ENCODE data around the gene PIGT.

DNA sequence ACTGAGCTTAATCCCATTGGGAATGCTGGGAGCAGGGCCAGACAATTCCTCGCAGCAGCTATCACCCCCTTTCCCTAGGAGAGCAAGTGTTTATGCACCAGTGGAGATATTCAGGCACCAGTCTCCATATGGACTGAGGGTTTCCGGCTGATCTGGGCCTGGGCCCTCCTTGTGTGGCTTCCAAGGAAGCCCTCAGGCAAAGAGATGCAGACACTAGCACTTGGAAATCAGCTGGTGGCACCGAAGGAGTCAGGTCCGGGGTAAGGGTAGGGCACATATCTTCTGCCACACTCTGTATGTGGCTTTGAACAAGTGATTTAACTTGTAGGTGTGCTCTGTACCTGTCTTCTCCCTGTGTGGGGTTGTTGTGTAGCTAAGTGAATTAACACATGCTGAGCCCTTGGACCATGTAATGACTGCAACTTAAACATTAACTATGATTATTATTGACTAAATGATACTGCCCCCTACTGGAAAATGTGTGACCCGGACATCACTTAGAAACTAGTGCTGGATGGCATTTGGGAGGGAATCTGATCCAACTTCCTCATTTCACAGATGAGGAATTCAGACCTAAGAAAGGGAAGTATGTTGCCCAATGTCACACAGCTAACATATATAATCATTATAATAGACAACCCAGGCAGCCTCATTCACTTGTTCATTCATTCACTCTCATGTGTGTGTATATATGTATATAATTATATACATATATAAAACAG is 34.3 kb downstream of the PIGT start:
- TF ChIP-seq EP300 (IDR thresholded peaks at IDR 0.05; ENCODE audit: borderline replicate concordance) = no peak
- TF ChIP-seq, protein P1, sequence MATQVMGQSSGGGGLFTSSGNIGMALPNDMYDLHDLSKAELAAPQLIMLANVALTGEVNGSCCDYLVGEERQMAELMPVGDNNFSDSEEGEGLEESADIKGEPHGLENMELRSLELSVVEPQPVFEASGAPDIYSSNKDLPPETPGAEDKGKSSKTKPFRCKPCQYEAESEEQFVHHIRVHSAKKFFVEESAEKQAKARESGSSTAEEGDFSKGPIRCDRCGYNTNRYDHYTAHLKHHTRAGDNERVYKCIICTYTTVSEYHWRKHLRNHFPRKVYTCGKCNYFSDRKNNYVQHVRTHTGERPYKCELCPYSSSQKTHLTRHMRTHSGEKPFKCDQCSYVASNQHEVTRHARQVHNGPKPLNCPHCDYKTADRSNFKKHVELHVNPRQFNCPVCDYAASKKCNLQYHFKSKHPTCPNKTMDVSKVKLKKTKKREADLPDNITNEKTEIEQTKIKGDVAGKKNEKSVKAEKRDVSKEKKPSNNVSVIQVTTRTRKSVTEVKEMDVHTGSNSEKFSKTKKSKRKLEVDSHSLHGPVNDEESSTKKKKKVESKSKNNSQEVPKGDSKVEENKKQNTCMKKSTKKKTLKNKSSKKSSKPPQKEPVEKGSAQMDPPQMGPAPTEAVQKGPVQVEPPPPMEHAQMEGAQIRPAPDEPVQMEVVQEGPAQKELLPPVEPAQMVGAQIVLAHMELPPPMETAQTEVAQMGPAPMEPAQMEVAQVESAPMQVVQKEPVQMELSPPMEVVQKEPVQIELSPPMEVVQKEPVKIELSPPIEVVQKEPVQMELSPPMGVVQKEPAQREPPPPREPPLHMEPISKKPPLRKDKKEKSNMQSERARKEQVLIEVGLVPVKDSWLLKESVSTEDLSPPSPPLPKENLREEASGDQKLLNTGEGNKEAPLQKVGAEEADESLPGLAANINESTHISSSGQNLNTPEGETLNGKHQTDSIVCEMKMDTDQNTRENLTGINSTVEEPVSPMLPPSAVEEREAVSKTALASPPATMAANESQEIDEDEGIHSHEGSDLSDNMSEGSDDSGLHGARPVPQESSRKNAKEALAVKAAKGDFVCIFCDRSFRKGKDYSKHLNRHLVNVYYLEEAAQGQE (IDR thresholded peaks at IDR 0.05; ENCODE audit: low read depth) = no peak
- TF ChIP-seq EGR1 (IDR thresholded peaks at IDR 0.05) = no peak
